ENCODE results near the gene KIAA0825.
A peak's percentile ranks its signal among the peaks of the same experiment; 100 is the strongest.

KIAA0825 gene

GRCh38 chr5:94623011-94623410, 4.6 kb upstream of the KIAA0825 start:
- no peak overlapping the region for H3K4me2 ChIP-seq (ENCODE audit: low read length)
- H3K27ac ChIP-seq (ENCODE audit: low read length) = no peak overlapping the region
- peaks cover 34% of the 10 kb centered on the region for H3K79me2 ChIP-seq (ENCODE audit: low read length)
- H3K9me3 ChIP-seq (ENCODE audit: insufficient read depth, low read length) = no peaks in the 10 kb centered on the region
- no peaks in the 10 kb centered on the region for H3K27me3 ChIP-seq (ENCODE audit: low read depth, low read length)
- H3K36me3 ChIP-seq (replicated peaks; ENCODE audit: low read depth, low read length) = no peaks in the 10 kb centered on the region
- H3K9ac ChIP-seq (ENCODE audit: low read length) = no peak overlapping the region
- TF ChIP-seq, protein P1, sequence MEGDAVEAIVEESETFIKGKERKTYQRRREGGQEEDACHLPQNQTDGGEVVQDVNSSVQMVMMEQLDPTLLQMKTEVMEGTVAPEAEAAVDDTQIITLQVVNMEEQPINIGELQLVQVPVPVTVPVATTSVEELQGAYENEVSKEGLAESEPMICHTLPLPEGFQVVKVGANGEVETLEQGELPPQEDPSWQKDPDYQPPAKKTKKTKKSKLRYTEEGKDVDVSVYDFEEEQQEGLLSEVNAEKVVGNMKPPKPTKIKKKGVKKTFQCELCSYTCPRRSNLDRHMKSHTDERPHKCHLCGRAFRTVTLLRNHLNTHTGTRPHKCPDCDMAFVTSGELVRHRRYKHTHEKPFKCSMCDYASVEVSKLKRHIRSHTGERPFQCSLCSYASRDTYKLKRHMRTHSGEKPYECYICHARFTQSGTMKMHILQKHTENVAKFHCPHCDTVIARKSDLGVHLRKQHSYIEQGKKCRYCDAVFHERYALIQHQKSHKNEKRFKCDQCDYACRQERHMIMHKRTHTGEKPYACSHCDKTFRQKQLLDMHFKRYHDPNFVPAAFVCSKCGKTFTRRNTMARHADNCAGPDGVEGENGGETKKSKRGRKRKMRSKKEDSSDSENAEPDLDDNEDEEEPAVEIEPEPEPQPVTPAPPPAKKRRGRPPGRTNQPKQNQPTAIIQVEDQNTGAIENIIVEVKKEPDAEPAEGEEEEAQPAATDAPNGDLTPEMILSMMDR (IDR thresholded peaks at IDR 0.05; ENCODE audit: low read depth, low read length) = no peak
- TF ChIP-seq EZH2phosphoT487 (IDR thresholded peaks at IDR 0.05; ENCODE audit: low read depth) = no peak
- H3K4me3 ChIP-seq (ENCODE audit: low read length) = no peak overlapping the region
- peaks cover 6% of the 10 kb centered on the region for H4K20me1 ChIP-seq (ENCODE audit: insufficient read depth, low read length)
- H3K4me1 ChIP-seq (ENCODE audit: low read length) = peaks cover 6% of the 10 kb centered on the region
- no peak overlapping the region for H2AFZ ChIP-seq (ENCODE audit: low read depth, low read length)

GRCh38 chr5:94621763-94622162, 3.4 kb upstream of the KIAA0825 start:
- H3K4me2 ChIP-seq (ENCODE audit: low read length) = no peak overlapping the region
- no peaks in the 10 kb centered on the region for H3K27me3 ChIP-seq (ENCODE audit: low read depth, low read length)
- peaks cover 6% of the 10 kb centered on the region for H4K20me1 ChIP-seq (ENCODE audit: insufficient read depth, low read length)
- H3K79me2 ChIP-seq (ENCODE audit: low read length) = peaks cover 34% of the 10 kb centered on the region
- no peak overlapping the region for H3K4me3 ChIP-seq (ENCODE audit: low read length)
- no peak overlapping the region for H3K9ac ChIP-seq (ENCODE audit: low read length)
- H3K9me3 ChIP-seq (ENCODE audit: insufficient read depth, low read length) = no peaks in the 10 kb centered on the region
- peaks cover 12% of the 10 kb centered on the region for H3K4me1 ChIP-seq (ENCODE audit: low read length)
- no peak for TF ChIP-seq EZH2phosphoT487 (IDR thresholded peaks at IDR 0.05; ENCODE audit: low read depth)
- TF ChIP-seq, protein P1 (IDR thresholded peaks at IDR 0.05; ENCODE audit: low read depth, low read length) = no peak
- H3K27ac ChIP-seq (ENCODE audit: low read length) = no peak overlapping the region
- no peak overlapping the region for H2AFZ ChIP-seq (ENCODE audit: low read depth, low read length)
- no peaks in the 10 kb centered on the region for H3K36me3 ChIP-seq (replicated peaks; ENCODE audit: low read depth, low read length)

- Histone ChIP-seq H3K79me2 (ENCODE audit: low read length) (peaks cover 31% of the 10 kb centered on the region), H3K4me3 (ENCODE audit: low read length) (no peak overlapping the region), H3K9ac (ENCODE audit: low read length) (no peak overlapping the region), H3K27ac (ENCODE audit: low read length) (no peak overlapping the region), H3K27me3 (ENCODE audit: low read depth, low read length) (no peaks in the 10 kb centered on the region), H3K9me3 (ENCODE audit: insufficient read depth, low read length) (no peaks in the 10 kb centered on the region), H4K20me1 (ENCODE audit: insufficient read depth, low read length) (peaks cover 6% of the 10 kb centered on the region), H3K36me3 (replicated peaks; ENCODE audit: low read depth, low read length) (no peaks in the 10 kb centered on the region), H2AFZ (ENCODE audit: low read depth, low read length) (no peak overlapping the region), H3K4me2 (ENCODE audit: low read length) (no peak overlapping the region), H3K4me1 (ENCODE audit: low read length) (peaks cover 12% of the 10 kb centered on the region)
- no peak for TF ChIP-seq EZH2phosphoT487 (IDR thresholded peaks at IDR 0.05; ENCODE audit: low read depth)
- TF ChIP-seq, protein P1 (IDR thresholded peaks at IDR 0.05; ENCODE audit: low read depth, low read length) = no peak
Measured at GRCh38 chr5:94620256-94620655, 1.9 kb upstream of the KIAA0825 start.

DNA sequence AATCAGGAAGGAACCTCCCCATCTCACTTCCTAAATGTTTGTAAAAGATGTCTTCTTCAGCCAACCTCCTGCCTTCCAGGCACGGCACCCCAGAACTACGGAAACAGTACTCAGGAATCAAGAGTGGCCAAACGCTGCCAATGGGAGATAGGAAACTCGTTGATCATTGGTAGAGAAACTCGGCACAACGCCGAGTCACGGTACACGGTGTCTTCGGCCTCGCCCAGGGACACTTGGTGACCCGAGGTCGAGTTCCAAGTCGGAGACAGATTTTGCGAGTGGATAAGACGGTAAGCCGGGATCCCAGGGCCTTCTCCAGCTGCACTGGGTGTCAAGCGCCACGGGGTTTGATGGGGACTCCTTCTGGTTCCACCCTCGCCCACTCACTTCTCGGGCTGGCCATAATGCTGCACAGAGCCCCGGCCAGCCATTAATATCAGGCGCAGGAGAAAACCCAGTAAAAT, 343 bp downstream of the KIAA0825 start:
- Histone ChIP-seq H3K4me1 (ENCODE audit: low read length) (peaks cover 6% of the 10 kb centered on the region; the same call in 1 of the 2 replicates), H3K36me3 (replicated peaks; ENCODE audit: low read depth, low read length) (no peaks in the 10 kb centered on the region), H3K9ac (ENCODE audit: low read length) (peak overlapping the region; percentile 66), H4K20me1 (ENCODE audit: insufficient read depth, low read length) (no peaks in the 10 kb centered on the region; the same call in 1 of the 2 replicates), H3K4me3 (ENCODE audit: low read length) (peak overlapping the region; percentile 95), H3K9me3 (ENCODE audit: insufficient read depth, low read length) (no peaks in the 10 kb centered on the region), H3K27ac (ENCODE audit: low read length) (peak overlapping the region; percentile 55), H3K4me2 (ENCODE audit: low read length) (peak overlapping the region; percentile 91), H2AFZ (ENCODE audit: low read depth, low read length) (peak overlapping the region; percentile 97), H3K27me3 (ENCODE audit: low read depth, low read length) (no peaks in the 10 kb centered on the region), H3K79me2 (ENCODE audit: low read length) (peaks cover 31% of the 10 kb centered on the region)
- no peak for TF ChIP-seq EZH2phosphoT487 (IDR thresholded peaks at IDR 0.05; ENCODE audit: low read depth)
- TF ChIP-seq, protein P1 (IDR thresholded peaks at IDR 0.05; ENCODE audit: low read depth, low read length) = no peak
